Gastrocnemius medialis (tissue), 4 donors: Measurements from ENCODE around the gene CBARP. TPM values are rescaled to one million over a fixed set of nuclear protein-coding genes. Genes with fewer than 3 reads are reported as not detected.

Experiments used
- ATAC-seq, 2 donors: fragments of 150-250 bp; one replicate each; pipeline ENCODE4 v1.9.1; 2016
- DNase-seq, 2 donors: peaks; one replicate each; pipeline ENCODE4 v3.0.0-alpha.2; 2019
- H3K27ac ChIP-seq, 4 donors: fragments of 200-600 bp; sonication (generic); 1 replicate in 1 of 4; 2 replicates in 3 of 4; pipeline ENCODE4 v1.5.1; 2016 to 2018; ENCODE audit warnings: mild to moderate bottlenecking in 2 of 4, moderate library complexity in 1 of 4
- H3K27me3 ChIP-seq, 3 donors: fragments of 200-600 bp; sonication (generic) in 2 of 3; 1 replicate in 1 of 3; 2 replicates in 2 of 3; pipeline versions ENCODE4 v1.5.1 to v1.6.0; 2016 to 2019; ENCODE audit warnings: mild to moderate bottlenecking in 1 of 3, moderate library complexity in 1 of 3
- H3K36me3 ChIP-seq, 2 donors: fragments of 200-600 bp; sonication (generic) in 1 of 2; one replicate each; pipeline ENCODE4 v1.5.1; 2017 to 2018
- H3K4me1 ChIP-seq, 2 donors: fragments of 200-600 bp; sonication (generic) in 1 of 2; one replicate each; pipeline ENCODE4 v1.5.1; 2016 to 2017; ENCODE audit warnings: mild to moderate bottlenecking in 2 of 2
- H3K4me3 ChIP-seq, 4 donors: fragments of 200-600 bp; sonication (generic) in 3 of 4; 1 replicate in 1 of 4; 2 replicates in 3 of 4; pipeline ENCODE4 v1.5.1; 2016 to 2019; ENCODE audit warnings: mild to moderate bottlenecking in 2 of 4
- H3K9me3 ChIP-seq, 3 donors: fragments of 200-600 bp; sonication (generic) in 2 of 3; 1 replicate in 1 of 3; 2 replicates in 2 of 3; pipeline ENCODE4 v1.5.1; 2016 to 2019
- POLR2A ChIP-seq, 2 donors: fragments of 450-650 bp; IDR thresholded peaks; one replicate each; pipeline ENCODE4 v1.6.1; 2017; ENCODE audit warnings: antibody characterized with exemption in 2 of 2, mild to moderate bottlenecking in 2 of 2, moderate library complexity in 2 of 2
- in situ Hi-C, 4 donors: fragments of 200-750 bp; cut with MboI; loops; one replicate each; pipeline versions ENCODE4 v1.15.0 to v1.8.0; 2017; ENCODE audit warnings: low sequenced_read_pairs in 4 of 4
- intact Hi-C: fragments of 100-400 bp; cut with DNase I; formaldehyde crosslinking; loops from one replicate; pipeline ENCODE4 v1.15.1; 2023; ENCODE audit warnings: low total_unique reads
- total RNA-seq, 4 donors: library from RNA; depleted of rRNA; stranded (reverse); fragments of >200 nt; gene quantifications; one replicate each; pipeline versions ENCODE4 v1.1.0 to v1.2.3, GENCODE V29; 2016
- TF ChIP-seq, protein P1 (sequence below), 5 experiments: fragments of 450-650 bp in 3 of 5; fragments of 200-600 bp in 2 of 5; sonication (generic) in 2 of 5; IDR thresholded peaks in 4 of 5; conservative IDR thresholded peaks in 1 of 5; 1 replicate in 4 of 5; 2 replicates in 1 of 5; pipeline ENCODE4 v1.5.1; 2016 to 2019; ENCODE audit warnings: antibody characterized with exemption in 5 of 5, mild to moderate bottlenecking in 3 of 5, moderate library complexity in 3 of 5

Gene CBARP
- total RNA-seq, 4 donors from 2014 or later, result 0.10 to 1.3 (median 0.53) TPM

DNA sequence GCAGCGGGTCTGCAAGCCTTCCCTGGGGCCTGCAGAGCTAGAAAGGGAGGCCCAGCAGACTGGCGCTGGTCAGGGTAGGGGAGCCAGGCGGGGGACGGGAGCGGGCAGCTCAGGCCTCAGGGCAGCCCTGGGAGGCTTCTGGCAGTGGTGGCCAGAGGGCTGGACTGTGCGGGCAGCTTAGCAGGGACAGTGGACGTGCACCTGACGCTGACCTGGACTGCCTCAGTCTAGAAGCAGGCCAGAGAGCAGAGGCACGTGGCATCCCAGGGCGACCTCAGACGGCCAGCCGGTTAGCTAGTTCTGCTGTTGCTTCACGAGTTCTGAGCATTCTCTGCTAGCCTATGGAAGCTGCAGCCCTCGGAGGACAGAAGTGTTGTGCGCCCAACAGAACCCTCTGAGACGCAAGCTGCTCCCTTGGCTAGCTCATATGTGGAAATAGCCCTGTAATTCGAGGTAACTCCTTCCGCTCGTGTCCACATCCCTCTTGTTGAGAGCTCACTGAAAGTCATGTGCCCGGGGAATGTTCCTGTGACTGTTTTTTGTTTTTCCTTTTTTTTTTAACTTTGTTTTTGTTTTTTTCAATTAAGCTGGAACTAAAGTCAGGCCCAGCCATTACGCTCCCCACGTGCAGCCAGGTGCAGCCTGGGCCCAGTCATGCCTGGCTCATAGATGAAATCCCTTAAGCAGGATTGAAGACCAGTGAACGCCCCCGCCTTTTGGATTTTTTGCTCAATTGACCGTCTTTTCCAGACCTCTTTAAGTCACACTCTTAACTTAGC, 35.6 kb upstream of the CBARP start:
- Histone ChIP-seq H3K27ac (peak overlapping the region; percentile 92 to 99 (median 98)), H3K4me1 (peaks cover 59 to 68% of the 10 kb centered on the region in 2 donors), H3K36me3 (peaks cover 0 to 51% of the 10 kb centered on the region in 2 donors), H3K27me3 (no peaks in the 10 kb centered on the region), H3K4me3 (peak overlapping the region in 2 of 4 donors; percentile 68 to 69), H3K9me3 (no peaks in the 10 kb centered on the region)
- in situ Hi-C loops (no loop called here), intact Hi-C loops (loop anchor here (2.0 to 10.0 kb wide), 2 partner anchors 81 to 479 kb away; partner anchors contain the start of gene PTBP1)
- DNase-seq, result peak; percentile 76 to 87
- TF ChIP-seq, protein P1, sequence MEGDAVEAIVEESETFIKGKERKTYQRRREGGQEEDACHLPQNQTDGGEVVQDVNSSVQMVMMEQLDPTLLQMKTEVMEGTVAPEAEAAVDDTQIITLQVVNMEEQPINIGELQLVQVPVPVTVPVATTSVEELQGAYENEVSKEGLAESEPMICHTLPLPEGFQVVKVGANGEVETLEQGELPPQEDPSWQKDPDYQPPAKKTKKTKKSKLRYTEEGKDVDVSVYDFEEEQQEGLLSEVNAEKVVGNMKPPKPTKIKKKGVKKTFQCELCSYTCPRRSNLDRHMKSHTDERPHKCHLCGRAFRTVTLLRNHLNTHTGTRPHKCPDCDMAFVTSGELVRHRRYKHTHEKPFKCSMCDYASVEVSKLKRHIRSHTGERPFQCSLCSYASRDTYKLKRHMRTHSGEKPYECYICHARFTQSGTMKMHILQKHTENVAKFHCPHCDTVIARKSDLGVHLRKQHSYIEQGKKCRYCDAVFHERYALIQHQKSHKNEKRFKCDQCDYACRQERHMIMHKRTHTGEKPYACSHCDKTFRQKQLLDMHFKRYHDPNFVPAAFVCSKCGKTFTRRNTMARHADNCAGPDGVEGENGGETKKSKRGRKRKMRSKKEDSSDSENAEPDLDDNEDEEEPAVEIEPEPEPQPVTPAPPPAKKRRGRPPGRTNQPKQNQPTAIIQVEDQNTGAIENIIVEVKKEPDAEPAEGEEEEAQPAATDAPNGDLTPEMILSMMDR (IDR thresholded peaks at IDR 0.05 in 4 of 5, conservative IDR thresholded peaks at IDR 0.05 in 1 of 5), result no peak
- peak; percentile 33 to 54 for TF ChIP-seq POLR2A (IDR thresholded peaks at IDR 0.05)
- ATAC-seq, result peak in 1 of 2 donors; percentile 4

DNA sequence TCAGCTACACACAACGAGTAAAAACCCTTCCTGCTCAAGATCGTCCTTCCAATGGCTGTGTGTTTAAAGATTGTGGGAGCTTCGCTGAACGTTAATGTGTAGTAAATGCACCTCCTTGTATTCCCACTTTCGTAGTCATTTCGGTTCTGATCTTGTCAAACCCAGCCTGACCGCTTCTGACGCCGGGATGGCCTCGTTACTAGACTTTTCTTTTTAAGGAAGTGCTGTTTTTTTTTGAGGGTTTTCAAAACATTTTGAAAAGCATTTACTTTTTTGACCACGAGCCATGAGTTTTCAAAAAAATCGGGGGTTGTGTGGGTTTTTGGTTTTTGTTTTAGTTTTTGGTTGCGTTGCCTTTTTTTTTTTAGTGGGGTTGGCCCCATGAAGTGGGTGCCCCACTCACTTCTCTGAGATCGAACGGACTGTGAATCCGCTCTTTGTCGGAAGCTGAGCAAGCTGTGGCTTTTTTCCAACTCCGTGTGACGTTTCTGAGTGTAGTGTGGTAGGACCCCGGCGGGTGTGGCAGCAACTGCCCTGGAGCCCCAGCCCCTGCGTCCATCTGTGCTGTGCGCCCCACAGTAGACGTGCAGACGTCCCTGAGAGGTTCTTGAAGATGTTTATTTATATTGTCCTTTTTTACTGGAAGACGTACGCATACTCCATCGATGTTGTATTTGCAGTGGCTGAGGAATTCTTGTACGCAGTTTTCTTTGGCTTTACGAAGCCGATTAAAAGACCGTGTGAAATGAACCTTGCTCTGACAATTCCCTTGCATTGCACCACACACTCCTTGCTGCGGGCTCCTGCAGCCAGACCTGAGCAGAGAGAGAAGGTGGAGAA, 34.8 kb upstream of the CBARP start:
- DNase-seq, result peak in 1 of 2 donors; percentile 26
- Histone ChIP-seq H3K27ac (peak overlapping the region; percentile 92 to 99 (median 98)), H3K36me3 (peaks cover 0 to 48% of the 10 kb centered on the region in 2 donors), H3K4me3 (peak overlapping the region; percentile 51 to 81 (median 72)), H3K27me3 (no peaks in the 10 kb centered on the region), H3K9me3 (no peaks in the 10 kb centered on the region), H3K4me1 (peaks cover 67 to 76% of the 10 kb centered on the region in 2 donors)
- in situ Hi-C loops (no loop called here), intact Hi-C loops (loop anchor here (10.0 kb wide), 1 partner anchor 478 kb away; the partner anchor contains the start of gene PTBP1)
- TF ChIP-seq POLR2A (IDR thresholded peaks at IDR 0.05), result no peak
- TF ChIP-seq, protein P1 (IDR thresholded peaks at IDR 0.05 in 4 of 5, conservative IDR thresholded peaks at IDR 0.05 in 1 of 5), result no peak
- no peak for ATAC-seq

DNA sequence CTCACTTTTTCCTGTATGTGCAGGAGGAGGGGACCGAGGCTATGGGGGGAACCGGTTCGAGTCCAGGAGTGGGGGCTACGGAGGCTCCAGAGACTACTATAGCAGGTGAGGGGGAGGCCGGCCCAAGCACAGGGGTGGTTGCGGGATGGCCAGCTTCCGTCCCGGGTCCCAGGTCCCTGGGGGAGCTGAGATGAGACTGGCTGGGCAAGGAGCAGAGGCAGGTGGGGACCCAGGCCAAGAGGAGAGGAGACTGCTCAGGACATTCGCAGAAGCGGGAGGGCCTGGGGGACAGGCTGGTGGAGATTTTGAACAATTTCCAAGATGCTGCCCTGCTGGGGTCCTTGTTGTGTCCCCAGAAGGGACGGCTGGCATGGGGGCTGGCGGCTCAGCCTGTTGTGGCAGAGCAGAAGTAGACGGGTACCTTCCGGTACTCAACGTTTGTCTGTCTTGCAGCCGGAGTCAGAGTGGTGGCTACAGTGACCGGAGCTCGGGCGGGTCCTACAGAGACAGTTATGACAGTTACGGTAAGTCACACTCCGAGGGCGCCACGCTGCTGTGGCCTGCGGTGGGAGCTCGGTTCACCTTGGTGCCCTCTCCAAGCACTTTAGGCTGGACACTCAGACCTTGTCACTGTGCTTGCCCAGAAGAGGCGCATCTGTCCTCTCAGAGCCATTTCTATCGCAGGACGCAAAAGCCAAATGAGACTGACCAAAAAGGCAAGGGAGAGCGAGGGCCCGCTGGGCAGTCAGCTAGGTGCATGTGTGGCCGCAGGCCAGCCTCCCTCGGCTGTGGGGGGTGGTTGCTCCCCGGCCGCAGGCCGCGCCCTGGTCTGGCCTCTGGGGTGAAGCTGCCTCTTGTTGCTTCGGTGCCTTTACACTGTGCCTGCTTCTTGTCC, 34.0 kb upstream of the CBARP start:
- intact Hi-C loops (loop anchor here (10.0 kb wide), 1 partner anchor 477 kb away; the partner anchor contains the start of gene PTBP1), in situ Hi-C loops (no loop called here)
- no peaks in the 10 kb centered on the region for H3K27me3 ChIP-seq
- peaks cover 0 to 42% of the 10 kb centered on the region in 2 donors for H3K36me3 ChIP-seq
- DNase-seq, result peak in 1 of 2 donors; percentile 61
- TF ChIP-seq, protein P1 (IDR thresholded peaks at IDR 0.05 in 4 of 5, conservative IDR thresholded peaks at IDR 0.05 in 1 of 5), result no peak
- TF ChIP-seq POLR2A (IDR thresholded peaks at IDR 0.05), result peak in 1 of 2 donors; percentile 42
- no peak for ATAC-seq
- H3K4me1 ChIP-seq, result peaks cover 73 to 81% of the 10 kb centered on the region in 2 donors
- H3K9me3 ChIP-seq, result no peaks in the 10 kb centered on the region
- H3K27ac ChIP-seq, result peak overlapping the region; percentile 92 to 99 (median 98)
- peak overlapping the region; percentile 51 to 81 (median 72) for H3K4me3 ChIP-seq
